NCI-H1105 (cell line): ENCODE measurements around the gene DPH3.
"Not testable (repeated sequence)": the region's sequence is repeated elsewhere in the genome, so short reads cannot be mapped to it uniquely, and the experiment has no call there.

Experiments
- DNase-seq: peaks from one replicate; lab custom pipeline; 2025; lab: John Stamatoyannopoulos, UW

The DPH3 gene

DNA sequence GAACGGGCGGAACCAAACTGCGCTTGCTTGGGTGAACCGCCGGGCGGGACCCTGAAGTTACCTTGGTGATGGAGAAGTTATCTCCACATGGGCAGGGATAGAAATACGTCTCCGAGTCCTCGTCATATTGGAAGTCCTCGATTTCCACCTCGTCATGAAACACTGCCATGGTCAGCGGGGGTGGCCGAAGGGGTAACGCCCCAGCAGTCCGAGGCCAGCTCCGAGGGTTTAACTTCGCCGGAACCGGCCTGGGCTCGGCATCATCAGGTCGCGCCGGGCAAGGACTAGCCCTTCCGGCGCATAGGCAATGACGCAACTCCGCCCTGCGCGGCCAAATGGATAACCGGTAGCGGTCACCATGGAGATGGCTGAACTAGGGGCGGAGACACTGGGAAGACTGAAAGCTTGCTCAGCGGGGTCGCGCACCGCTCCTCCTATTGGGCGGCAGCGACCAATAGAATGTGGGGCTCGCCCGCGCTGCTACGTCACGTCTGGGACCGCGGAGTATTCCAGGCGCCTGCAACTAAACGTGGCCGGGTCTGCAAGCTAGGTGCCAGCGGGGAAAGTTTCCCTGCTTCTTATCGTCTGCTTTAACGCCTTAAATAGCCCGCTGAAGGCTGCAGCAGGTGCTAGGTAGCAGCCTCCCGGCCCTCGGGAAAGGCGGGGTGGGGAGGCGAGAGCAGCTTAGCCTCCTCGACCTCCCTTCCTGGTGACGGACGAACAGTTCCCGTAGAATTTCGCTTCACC is at the start of gene DPH3, which contains the start of gene OXNAD1:
Gene DPH3 (minus strand): TSS at position 236 of the 747 bp plus-strand sequence. CDS start 67 bp downstream, at position 169.
Gene OXNAD1 (plus strand): TSS at position 505 of the 747 bp plus-strand sequence. CDS start 5,741 bp downstream, outside the sequence.
- DNase-seq, result peak; percentile 90

DNA sequence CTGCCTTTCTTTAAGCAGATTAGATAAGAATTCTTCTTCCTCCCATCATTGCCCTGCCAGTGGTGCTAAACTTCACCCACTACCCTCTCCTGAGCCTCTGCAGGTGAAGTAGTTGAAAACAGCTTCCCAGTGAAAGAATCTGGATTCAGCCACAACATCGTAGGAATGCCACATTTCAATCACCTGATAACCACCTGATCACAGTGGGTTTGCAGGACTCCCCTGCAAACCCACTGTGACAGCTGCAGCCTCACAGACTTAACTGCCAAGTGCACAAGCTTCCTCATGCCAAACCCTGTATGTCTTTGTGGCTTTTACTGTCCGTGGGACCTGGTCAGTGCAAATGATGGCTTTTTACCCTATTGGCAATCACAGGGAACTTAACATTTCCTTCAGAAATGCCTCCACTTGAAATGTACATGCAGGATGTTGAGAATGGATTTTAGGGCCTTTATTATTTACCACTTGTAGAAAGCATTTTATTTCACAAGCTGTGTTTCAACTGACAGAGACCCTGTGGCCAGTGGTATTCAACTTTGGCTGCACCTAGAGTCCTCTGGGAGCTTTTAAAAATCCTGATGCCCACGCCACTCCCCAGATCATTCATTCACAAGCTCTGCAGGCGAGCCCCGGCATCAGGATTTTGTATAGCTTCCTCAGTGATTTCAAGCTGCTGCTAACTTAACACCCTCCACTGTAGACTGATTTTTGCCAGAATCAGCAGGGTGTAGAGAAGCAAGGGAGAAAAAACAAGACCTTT is 49.3 kb upstream of the DPH3 start:
- DNase-seq, result no peak

DNA sequence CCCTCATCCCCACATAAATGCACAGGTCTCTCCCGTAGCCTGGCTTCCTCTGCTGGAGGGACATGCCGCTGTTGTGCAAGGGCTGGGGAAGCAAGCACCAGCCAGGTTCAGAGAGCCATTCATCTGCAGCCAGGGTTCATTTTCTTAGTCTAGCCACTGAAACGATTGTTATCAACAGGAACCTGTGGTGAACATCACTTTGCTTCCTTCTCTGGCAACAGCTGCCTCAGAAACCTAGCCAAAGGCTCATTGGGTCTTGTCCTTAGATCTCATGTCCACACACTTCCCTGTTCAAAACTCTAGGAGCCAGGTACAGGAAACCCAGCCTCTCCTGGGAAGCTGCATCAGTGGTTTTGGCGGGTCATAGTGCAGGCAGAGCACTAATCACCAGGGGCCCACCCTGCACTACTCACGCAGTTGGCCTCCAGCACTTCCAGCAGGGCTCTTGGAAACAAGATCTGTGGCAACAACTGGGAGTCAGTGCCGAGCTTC is 47.3 kb upstream of the DPH3 start:
- DNase-seq, result no peak

DNA sequence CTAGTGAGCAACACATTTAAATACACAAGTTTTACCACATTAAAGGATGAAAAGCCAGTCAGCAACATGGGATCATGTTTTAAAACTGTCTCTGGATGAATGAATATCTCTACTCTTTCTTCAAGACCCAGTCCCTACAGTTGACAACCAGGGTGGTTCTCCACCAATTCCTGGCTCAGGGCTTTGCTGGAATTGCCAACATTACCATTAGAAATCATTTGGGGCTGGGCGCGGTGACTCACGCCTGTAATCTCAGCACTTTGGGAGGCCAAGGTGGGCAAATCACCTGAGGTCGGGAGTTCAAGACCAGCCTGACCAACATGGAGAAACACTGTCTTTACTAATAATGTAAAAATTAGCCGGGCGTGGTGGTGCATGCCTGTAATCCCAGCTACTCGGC is 45.7 kb upstream of the DPH3 start:
- DNase-seq, result not testable (repeated sequence)

DNA sequence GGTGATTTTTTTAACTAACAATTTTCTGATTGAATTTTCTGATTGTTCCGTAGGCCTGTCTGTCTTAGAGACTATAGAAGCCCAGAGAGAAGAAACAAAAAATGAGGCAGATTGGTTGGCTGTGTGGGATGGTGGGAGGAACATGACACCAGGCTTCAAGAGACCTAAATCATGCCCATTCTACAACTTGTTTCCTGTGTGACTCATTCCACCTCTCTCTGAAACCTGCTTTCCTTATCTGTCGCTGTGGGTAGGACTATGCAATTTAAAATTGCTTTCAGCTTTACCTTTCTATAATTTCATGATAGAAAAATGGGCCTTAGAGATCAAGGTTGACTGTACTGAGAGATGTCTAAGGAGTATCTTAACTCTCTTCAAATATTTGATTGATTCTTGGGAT is 44.8 kb upstream of the DPH3 start:
- DNase-seq, result no peak

DNA sequence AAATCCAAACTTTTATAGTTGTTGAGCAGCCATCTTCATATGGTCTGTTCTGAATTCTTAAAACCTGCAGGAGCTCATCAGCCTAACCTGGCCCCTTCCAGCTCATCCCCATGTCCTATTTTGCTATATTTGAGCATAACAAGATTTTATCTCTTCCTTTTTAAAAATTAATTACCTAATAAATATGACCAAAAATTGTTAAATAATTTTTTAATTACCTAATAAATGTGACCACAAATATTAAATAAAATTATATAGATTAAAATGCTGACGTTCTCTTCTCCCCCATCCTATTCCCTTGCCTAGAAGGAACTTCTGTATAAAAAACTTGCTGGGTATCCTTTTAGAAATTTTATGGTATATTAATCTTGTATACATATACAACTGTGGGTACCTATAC is 44.0 kb upstream of the DPH3 start:
- no peak for DNase-seq

DNA sequence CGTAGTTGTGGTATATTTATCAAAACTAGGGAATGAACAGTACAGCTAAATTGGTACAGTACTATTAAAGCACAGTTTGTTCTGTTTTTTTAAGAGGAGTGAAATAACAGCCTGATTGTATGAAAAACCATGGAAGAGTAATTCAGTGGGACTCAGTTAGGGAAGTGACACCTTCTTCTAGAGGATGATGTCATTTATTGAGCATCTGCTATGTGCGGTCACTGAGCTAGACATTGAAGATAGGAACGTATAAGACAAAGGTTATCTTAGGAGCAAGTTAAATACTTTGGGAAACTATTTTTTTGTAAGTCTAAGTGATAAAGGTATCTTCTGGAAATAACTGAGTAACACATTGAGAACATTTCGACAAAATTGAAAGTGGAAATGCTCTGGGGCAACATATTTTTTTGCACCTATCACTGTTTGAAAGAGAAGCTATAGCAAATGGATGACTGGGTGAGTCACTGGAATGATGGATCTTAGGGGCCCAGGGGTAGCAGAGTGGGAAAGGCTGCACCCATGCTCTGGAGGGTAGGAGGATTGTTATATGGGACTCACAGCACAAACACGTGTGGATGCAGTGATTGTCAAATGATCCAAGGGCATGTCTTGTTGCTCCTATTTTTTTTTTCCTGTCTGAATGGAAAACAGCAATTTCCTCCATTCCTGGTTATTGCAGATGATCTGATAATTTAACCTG is 43.2 kb upstream of the DPH3 start:
- DNase-seq, result no peak

DNA sequence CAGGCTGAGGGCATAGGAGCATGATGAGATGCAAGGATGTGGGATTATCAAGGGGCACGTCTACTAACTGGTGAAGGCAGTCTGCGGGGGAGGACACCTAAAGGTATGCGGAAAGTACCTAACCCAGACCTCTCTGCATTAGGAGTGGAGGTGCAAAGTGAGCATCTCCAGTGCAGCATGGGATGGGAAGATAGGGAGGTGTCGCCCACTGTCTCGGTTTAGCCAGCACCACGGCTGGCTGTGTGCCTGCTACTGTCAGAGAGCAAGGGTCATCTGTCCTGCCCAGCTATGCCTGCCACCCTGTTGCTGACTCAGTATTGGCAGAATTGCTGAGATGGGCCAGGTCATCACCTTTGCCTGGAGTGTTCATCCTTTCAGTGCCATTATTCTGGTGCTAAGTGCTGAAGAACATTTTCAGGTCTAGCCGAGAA is 40.4 kb upstream of the DPH3 start:
- DNase-seq, result no peak

DNA sequence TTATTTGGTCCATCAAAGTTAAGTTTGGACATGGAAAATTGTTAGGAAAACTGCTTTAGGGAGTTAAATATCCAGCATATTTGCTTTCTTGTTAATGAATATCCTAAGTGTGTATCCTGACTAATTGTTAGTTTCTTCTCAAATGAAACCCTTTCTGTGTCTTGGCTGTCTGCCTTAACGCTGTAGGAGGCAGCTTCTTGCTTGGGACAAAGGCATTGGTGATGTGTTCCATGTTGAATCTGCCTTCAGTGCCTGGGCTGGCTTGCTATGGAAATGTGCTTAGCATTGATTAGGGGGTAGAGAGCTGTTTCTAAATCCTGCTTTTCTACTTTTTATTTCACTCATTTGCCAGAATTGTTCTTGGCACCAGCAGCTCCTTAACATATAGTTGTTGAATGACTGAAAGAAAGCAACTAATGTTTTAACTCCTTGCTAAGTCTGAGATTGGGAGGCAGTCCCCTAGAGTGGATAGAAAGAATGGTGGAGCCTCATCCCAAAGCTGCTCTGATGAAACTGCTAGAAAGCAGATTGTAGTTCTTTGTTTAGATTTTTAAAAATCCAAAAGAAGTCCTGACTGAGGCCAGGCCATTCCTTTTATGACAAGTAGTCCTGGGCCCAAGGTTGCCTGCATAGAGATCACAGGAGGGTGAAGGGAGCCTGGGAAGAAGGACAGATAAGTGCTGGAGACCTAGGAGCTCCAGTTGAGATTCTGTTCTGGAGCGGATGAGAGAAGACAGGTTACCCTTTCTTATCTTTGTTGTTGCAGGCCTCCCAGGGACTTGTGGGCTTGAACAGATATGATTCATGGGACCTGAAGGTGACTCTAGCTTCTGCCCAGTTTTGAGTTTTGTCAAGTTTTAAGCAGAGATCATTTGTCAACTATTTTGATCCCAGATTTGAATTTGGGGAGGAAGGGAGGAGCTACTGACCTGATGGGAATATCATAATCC is 39.6 kb upstream of the DPH3 start:
- no peak for DNase-seq

DNA sequence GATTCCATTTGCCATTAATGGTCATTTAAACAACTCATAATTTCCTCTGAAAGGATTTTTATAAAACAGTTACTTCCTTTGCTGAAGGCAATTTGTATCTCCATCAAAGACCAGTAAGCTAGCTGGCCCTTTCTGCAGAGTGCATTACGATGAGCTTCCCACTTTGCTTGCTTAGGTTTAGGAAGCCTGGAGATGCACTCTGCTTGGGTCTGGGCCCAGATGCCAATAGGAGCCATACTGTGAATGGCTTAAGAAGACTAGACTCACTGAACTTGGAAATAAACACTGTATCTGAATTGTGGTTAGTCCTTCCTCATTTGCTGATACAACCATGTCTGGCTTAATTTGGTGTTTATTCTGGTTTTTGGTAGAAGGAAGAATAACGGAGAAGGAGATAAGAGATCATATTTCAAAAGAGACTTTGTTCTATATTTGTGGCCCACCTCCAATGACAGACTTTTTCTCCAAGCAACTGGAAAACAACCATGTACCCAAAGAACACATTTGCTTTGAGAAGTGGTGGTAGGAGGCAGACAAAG is 38.4 kb upstream of the DPH3 start:
- DNase-seq, result no peak

DNA sequence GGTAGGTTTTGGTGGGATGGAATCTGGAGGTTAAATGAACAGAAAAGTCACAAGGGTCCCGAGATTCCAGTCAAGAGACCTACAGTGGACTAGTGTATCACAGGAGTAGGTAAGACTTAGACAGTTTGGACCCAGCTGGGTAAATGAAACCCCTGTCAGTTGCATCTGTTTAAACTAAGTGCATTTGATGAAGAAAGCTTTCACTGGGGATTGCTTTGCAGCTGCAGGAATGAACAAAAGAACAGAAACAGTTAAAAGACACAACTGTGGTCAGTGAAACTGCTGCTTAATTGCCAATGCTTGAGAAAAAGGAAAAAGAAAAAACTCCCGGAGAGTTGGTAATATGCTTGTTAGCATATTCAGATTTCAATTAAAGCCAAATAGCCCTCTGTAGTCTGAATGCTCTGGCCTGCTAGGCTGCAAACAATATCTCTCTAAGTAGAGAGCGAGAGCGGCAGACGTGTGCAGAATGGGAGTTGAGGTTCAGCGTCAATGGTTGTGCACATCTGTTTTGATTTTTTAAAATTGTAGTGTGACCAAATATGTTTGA is 37.4 kb upstream of the DPH3 start:
- no peak for DNase-seq

DNA sequence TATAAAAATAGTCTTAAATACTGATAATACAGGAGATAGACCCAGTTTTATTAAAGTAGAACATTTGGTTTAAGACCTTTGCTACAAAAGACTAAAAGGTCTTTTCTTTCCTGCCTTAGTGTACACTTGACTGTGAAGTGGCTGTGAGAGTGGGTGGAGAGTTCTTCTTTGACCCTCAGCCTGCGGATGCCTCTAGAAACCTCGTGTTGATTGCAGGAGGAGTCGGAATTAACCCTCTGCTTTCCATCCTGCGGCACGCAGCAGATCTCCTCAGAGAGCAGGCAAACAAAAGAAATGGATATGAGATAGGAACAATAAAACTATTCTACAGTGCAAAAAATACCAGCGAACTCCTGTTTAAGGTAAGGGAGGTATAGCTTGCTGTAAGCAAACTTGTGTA is 36.8 kb upstream of the DPH3 start:
- no peak for DNase-seq

DNA sequence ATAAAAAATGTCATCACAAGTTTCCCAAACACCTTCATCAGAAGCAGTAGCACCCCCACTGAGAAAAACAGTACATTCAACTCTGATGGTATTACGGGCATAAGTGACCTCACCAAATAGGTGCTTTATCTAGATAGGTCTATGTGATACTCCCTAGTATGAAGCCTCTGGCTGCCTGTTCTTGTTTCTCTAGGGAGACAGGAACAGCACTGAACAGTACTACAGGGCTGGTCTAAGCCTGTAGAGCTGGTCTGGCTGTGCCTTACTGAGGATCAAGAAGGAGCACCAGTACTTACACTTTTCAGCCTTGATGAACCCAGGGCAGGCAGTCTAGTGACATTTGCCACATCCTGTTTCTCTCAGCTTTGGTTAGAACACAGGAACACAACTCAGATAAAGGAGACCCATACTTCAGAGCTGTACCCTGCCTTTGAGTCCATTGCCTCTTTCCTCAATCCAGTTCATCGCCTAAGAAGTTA is 36.2 kb upstream of the DPH3 start:
- DNase-seq, result no peak

DNA sequence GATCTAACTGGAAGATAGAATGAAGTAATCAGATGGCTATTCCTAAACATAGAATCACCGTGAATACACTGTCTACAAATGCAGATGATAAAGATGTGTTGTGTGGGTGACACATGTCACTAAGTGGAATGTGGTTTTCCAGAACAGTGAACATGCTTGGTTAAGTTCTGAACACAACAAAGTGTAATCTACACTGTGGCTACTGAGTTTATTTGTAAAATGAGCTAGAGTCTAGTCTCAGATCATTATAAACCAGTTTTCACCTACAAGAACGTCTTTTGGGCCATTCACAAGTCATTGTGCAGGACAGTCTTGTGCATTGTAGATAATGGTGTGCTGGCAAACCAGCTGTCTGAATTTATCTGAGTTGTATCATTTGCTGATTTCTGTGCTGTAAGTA is 35.6 kb upstream of the DPH3 start:
- DNase-seq, result no peak

DNA sequence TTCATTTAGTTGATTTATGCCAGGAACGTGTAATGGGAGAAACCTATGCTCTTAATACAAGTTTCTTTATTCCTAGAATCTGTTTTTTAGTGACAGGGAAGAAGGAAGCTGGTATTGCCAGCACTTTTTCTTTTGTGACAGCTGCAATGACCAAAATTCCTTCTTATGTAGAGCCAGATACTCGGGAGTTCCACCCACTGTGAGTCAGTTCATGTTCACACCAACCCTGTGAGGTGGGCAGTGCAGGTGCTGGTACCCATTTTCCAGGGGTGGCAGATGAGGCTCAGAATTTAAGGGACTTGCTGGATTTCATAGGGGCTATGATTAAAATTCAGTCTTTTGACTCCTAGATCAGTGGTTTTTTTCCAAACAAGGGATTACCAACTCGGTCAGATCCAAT is 35.0 kb upstream of the DPH3 start:
- no peak for DNase-seq

DNA sequence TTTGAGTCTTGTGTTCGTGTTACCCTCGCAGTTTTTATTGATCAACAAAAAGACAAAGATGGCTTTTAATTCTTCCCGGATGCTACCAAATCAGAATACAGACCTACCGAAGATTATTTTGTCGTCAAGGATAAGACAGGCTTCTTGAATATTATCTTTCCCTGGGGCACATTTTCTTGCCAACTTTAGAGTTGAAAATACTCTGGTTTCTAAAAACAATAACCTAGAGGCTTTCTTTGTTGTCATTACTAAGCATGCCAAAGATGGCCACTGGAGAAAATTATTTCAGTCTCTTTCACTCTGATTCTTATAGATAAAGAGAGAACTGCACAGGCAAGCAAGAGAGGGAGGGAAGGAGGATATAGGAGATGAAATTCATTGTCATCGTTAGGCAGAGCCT is 34.1 kb upstream of the DPH3 start:
- DNase-seq, result no peak

DNA sequence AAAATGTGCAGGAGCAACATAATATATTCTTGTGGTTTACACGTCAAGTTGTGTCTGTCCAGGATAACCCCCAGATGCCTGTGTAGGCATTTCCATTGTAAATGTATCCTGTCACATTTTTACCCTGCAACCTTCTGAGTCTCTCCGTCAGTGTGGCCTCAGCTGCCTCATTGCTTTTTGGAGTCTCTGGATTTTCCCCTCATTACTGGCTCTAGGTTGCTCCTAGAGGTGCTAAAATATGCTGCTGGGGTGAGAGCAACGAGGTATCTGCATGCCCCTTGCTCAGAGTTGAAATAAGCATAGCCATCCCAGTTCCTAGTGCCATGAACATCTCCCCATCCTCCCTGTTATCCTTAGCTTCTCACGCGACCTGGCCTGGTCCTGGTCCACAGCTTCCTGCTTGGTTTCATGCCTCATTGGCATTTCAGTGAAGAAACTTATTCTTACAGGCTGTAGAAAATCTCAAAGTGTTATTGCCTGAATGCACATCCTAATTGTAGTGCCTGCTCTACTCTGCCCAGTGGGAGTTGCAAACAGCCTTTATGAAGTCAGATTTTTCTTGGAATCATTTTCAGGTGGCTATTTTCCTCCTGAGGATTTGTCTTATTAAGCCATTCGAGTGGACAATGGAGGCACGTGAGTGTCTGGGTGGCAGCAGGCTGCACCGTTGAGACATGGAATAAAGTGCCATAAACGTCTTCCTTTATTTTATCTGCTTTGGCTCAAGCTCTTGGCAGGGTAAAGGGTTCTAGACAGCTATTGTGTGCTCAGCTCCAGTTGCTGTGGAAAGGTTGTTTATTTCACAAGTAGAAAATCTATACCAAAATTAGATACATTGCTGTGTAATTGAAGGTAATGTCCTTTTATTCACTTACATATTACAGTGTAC is 33.5 kb upstream of the DPH3 start:
- DNase-seq, result no peak

DNA sequence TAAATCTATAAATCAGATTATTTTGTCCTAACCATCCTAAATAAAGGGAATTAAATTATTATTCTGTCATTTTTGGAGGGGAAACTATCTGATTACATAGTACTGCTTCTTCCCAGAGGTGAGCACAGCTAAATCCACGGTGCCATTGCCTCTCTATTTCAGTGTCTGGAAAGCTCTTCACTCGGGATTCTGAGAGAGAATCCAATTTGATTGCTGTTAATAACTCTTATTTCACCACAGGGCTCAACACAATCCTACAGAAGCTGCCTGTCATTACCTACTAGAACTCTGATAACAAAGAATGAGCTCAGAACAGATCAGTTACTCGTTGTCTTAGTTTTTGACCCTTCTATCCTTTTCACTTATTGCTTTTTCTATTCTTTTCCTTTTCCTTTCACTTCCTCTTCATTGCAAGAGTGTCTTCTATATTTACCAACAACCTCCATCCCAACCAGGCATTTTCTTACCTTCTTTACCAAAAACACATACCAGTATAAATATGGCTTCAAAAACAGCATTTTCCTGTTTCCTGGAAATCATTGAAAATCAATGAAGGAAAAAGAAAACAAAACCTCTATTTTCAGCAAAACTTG is 30.7 kb upstream of the DPH3 start:
- DNase-seq, result no peak

DNA sequence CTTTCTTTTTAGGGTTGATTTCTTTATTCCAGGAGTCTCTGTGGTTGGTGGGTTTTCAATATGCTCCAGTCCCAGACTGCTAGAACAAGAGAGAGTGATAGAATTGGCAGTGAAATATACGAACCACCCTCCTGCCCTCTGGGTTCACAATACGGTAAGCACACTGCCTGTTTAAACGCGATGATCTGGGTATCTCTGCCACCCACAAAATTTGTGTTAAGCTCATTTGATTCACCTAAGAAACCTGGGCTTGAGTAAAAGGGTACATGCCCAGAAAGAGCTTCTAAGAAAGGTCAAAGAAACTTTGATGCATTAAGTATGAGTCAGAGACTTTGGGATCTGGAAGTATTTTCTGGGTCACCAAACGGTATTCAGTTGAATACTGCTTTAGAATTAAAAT is 30.1 kb upstream of the DPH3 start:
- no peak for DNase-seq
